HepG2 (cell line): ENCODE results near the gene TP53TG5. TPM values are rescaled to one million over a fixed set of nuclear protein-coding genes. Genes with fewer than 3 reads are reported as not detected.

ENCODE experiments used
- ATM ChIP-seq: fragments of 450-650 bp; IDR thresholded peaks from 2 replicates; pipeline ENCODE4 v1.7.1; 2017; ENCODE audit warnings: mild to moderate bottlenecking, borderline replicate concordance
- BCLAF1 ChIP-seq: fragments of 450-650 bp; IDR thresholded peaks from 2 replicates; pipeline ENCODE4 v1.6.1; 2017; ENCODE audit warnings: mild to moderate bottlenecking
- BRD4 ChIP-seq: sonication (generic); formaldehyde crosslinking; IDR thresholded peaks from 2 replicates; pipeline ENCODE4 v1.4.0; 2020; ENCODE audit warnings: missing genetic modification reagents
- CEBPZ ChIP-seq: IDR thresholded peaks from 2 replicates; pipeline ENCODE4 v1.6.1; 2012; ENCODE audit warnings: low read length, improper control_type of control experiment
- DNMT1 ChIP-seq: sonication (generic); formaldehyde crosslinking; IDR thresholded peaks from 2 replicates; pipeline ENCODE4 v1.5.1; 2020; ENCODE audit warnings: mild to moderate bottlenecking, missing genetic modification reagents
- IKZF4 ChIP-seq: sonication (generic); formaldehyde crosslinking; IDR thresholded peaks from 2 replicates; pipeline ENCODE4 v1.5.1; 2020; ENCODE audit warnings: borderline replicate concordance, mild to moderate bottlenecking, low read depth, missing genetic modification reagents; ENCODE audit errors: not compliant biosample characterization
- JUN ChIP-seq: sonication (generic); formaldehyde crosslinking; IDR thresholded peaks from 2 replicates; pipeline ENCODE4 v1.4.0; 2020; ENCODE audit warnings: mild to moderate bottlenecking, missing genetic modification reagents
- JUND ChIP-seq: sonication (generic); formaldehyde crosslinking; IDR thresholded peaks from 2 replicates; pipeline ENCODE4 v1.8.0; 2022; ENCODE audit warnings: mild to moderate bottlenecking, missing genetic modification reagents
- KLF13 ChIP-seq: sonication (generic); formaldehyde crosslinking; IDR thresholded peaks from 2 replicates; pipeline ENCODE4 v1.4.0; 2020; ENCODE audit warnings: mild to moderate bottlenecking, missing genetic modification reagents
- MBNL3 ChIP-seq: fragments of 250-450 bp; sonication (Bioruptor Pico); conservative IDR thresholded peaks from 2 replicates; pipeline ENCODE4 v1.8.0; 2022; ENCODE audit warnings: mild to moderate bottlenecking, inconsistent platforms
- NFATC3 ChIP-seq: sonication (generic); formaldehyde crosslinking; IDR thresholded peaks from 2 replicates; pipeline ENCODE4 v1.5.1; 2020; ENCODE audit warnings: mild to moderate bottlenecking, missing genetic modification reagents
- SIN3A ChIP-seq: IDR thresholded peaks from 2 replicates; pipeline ENCODE4 v1.6.1; 2011; ENCODE audit warnings: low read depth, mild to moderate bottlenecking, control low read depth, low read length, borderline replicate concordance
- SMAD9 ChIP-seq: sonication (generic); formaldehyde crosslinking; IDR thresholded peaks from 2 replicates; pipeline ENCODE4 v1.5.1; 2020; ENCODE audit warnings: mild to moderate bottlenecking, missing genetic modification reagents
- THYN1 ChIP-seq: sonication (generic); formaldehyde crosslinking; IDR thresholded peaks from 2 replicates; pipeline ENCODE4 v1.8.1; 2023; ENCODE audit warnings: low read depth, mild to moderate bottlenecking, moderate library complexity, missing genetic modification reagents, borderline replicate concordance
- ZFP62 ChIP-seq: sonication (generic); formaldehyde crosslinking; IDR thresholded peaks from 2 replicates; pipeline ENCODE4 v1.4.0; 2020; ENCODE audit warnings: missing genetic modification reagents
- ZMAT3 ChIP-seq: sonication (generic); formaldehyde crosslinking; conservative IDR thresholded peaks from 2 replicates; pipeline ENCODE4 v1.7.0; 2021; ENCODE audit warnings: missing genetic modification reagents
- ZNF33B ChIP-seq: sonication (generic); formaldehyde crosslinking; IDR thresholded peaks from 2 replicates; pipeline ENCODE4 v1.5.1; 2020; ENCODE audit warnings: mild to moderate bottlenecking, missing genetic modification reagents
- ZNF558 ChIP-seq: sonication (generic); formaldehyde crosslinking; IDR thresholded peaks from 2 replicates; pipeline ENCODE4 v1.9.0; 2022; ENCODE audit warnings: mild to moderate bottlenecking, missing genetic modification reagents, borderline replicate concordance
- ZNF605 ChIP-seq: sonication (generic); formaldehyde crosslinking; IDR thresholded peaks from 2 replicates; pipeline ENCODE4 v1.8.0; 2022; ENCODE audit warnings: mild to moderate bottlenecking, missing genetic modification reagents
- ZSCAN12 ChIP-seq: sonication (generic); formaldehyde crosslinking; IDR thresholded peaks from 2 replicates; pipeline ENCODE4 v1.9.0; 2021; ENCODE audit warnings: mild to moderate bottlenecking, missing genetic modification reagents
- ZSCAN5A ChIP-seq: sonication (generic); formaldehyde crosslinking; IDR thresholded peaks from 2 replicates; pipeline ENCODE4 v1.8.0; 2022; ENCODE audit warnings: mild to moderate bottlenecking, missing genetic modification reagents, borderline replicate concordance
- polyA plus RNA-seq, 8 experiments: library from polyadenylated mRNA; depleted of rRNA in 3 of 8; stranded (reverse) in 7 of 8; unstranded in 1 of 8; fragments of >200 nt; fragmentation: Illumina TruSeq in 4 of 8; extraction: Trizol in 4 of 8; gene quantifications; 2 replicates each; pipeline versions ENCODE4 v1.2.1 to v1.2.3, GENCODE V29; 2011 to 2016; ENCODE audit warnings: low read depth in 4 of 8, missing spikeins in 1 of 8, mixed read lengths in 1 of 8; ENCODE audit not compliant: insufficient read depth in 1 of 8
- total RNA-seq, 5 experiments: library from RNA; depleted of rRNA; stranded (reverse); fragments of >200 nt; fragmentation: Illumina TruSeq; extraction: Trizol; gene quantifications; 2 replicates each; pipeline ENCODE4 v1.2.3, GENCODE V29; 2016; ENCODE audit warnings: low read depth in 1 of 5

Gene TP53TG5
- total and polyA plus RNA-seq, 2 of the 13 experiments (the other 11 are each of a cell fraction or from before 2014, with no cell fraction given) = 0.11 TPM; not detected in 1

- TF ChIP-seq JUN (CRISPR knock-in tag) (peak; percentile 88), ZSCAN12 (CRISPR knock-in tag) (no peak), ZNF33B (CRISPR knock-in tag) (no peak; the same call in 1 of the 2 replicates), ZMAT3 (CRISPR knock-in tag) (0 out of 2 replicates have a peak, but pooled peaks have one; percentile 16), THYN1 (CRISPR knock-in tag) (no peak), ZFP62 (no peak), MBNL3 (CRISPR knock-in tag) (no peak), ATM (no peak), ZNF558 (CRISPR knock-in tag) (no peak), DNMT1 (CRISPR knock-in tag) (no peak), BRD4 (CRISPR knock-in tag) (peak; percentile 56; the same call in 1 of the 2 replicates), ZSCAN5A (CRISPR knock-in tag) (no peak), ZNF605 (CRISPR knock-in tag) (0 out of 2 replicates have a peak, but pooled peaks have one; percentile 49), CEBPZ (no peak), SIN3A (no peak), KLF13 (no peak), SMAD9 (0 out of 2 replicates have a peak, but pooled peaks have one; percentile 77), JUND (CRISPR knock-in tag) (no peak; the same call in 1 of the 2 replicates), IKZF4 (CRISPR knock-in tag) (no peak), BCLAF1 (no peak), NFATC3 (CRISPR knock-in tag) (no peak)
These were observed 18.5 kb downstream of the TP53TG5 start (continued) for GRCh38 chr20:45359406-45360148.
